ENCODE results near the gene PRKCQ.

Gene PRKCQ

GRCh38 chr10:6431861-6432260, 148.2 kb downstream of the PRKCQ start:
- DNase-seq = no peak

GRCh38 chr10:6431186-6431585, 148.9 kb downstream of the PRKCQ start:
- DNase-seq = no peak

- no peak for DNase-seq
Observed at GRCh38 chr10:6430423-6430980, 149.6 kb downstream of the PRKCQ start.

GRCh38 chr10:6427357-6427959, 152.6 kb downstream of the PRKCQ start:
- no peak for DNase-seq

- no peak for DNase-seq
Observed at GRCh38 chr10:6426317-6426716, 153.8 kb downstream of the PRKCQ start.

- DNase-seq = no peak
Observed at GRCh38 chr10:6423413-6424170, 156.5 kb downstream of the PRKCQ start.

GRCh38 chr10:6423004-6423403, 157.1 kb downstream of the PRKCQ start:
- no peak for DNase-seq

GRCh38 chr10:6418613-6419216, 161.4 kb downstream of the PRKCQ start:
- DNase-seq = no peak

- no peak for DNase-seq
Observed at GRCh38 chr10:6418167-6418566, 161.9 kb downstream of the PRKCQ start.

- DNase-seq = peak; percentile 67
Observed at GRCh38 chr10:6416892-6417512, 163.1 kb downstream of the PRKCQ start.

- no peak for DNase-seq
Observed at GRCh38 chr10:6411436-6411835, 168.6 kb downstream of the PRKCQ start.

- DNase-seq = no peak
Observed at GRCh38 chr10:6410830-6411229, 169.2 kb downstream of the PRKCQ start.

GRCh38 chr10:6409971-6410643, 170.0 kb downstream of the PRKCQ start:
- DNase-seq = peak; percentile 59

- DNase-seq = no peak
Observed at GRCh38 chr10:6408799-6409198, 171.3 kb downstream of the PRKCQ start.

GRCh38 chr10:6407034-6407721, 172.9 kb downstream of the PRKCQ start:
- DNase-seq = no peak

GRCh38 chr10:6406220-6407033, 173.6 kb downstream of the PRKCQ start:
- peak; percentile 28 for DNase-seq

GRCh38 chr10:6405713-6406112, 174.4 kb downstream of the PRKCQ start:
- DNase-seq = peak; percentile 3

GRCh38 chr10:6404127-6405072, 175.7 kb downstream of the PRKCQ start:
- no peak for DNase-seq

GRCh38 chr10:6402960-6403359, 177.1 kb downstream of the PRKCQ start:
- DNase-seq = no peak

GRCh38 chr10:6402349-6402709, 177.7 kb downstream of the PRKCQ start:
- peak; percentile 5 for DNase-seq

All from NCI-H82 (cell line).